HepG2 (cell line): ENCODE results near the gene TRMT6. TPM values are rescaled to one million over a fixed set of nuclear protein-coding genes. Genes with fewer than 3 reads are reported as not detected.

Source experiments
- ATAC-seq: fragments of 200-7000 bp; cut with Tn5 transposase; 3 replicates; pipeline ENCODE4 v1.9.1; 2020; ENCODE audit warnings: mild to moderate bottlenecking, moderate library complexity
- BruUV-seq: library from RNA; stranded (reverse); fragments of 400-500 nt; replicated peaks from 2 replicates; lab custom pipeline; 2021; lab: Mats Ljungman, UMichigan
- CTCF ChIA-PET: fragments of 300-600 bp; formaldehyde crosslinking; extraction: SDS; loops from one replicate; lab custom pipeline; 2021; ENCODE audit warnings: low total read pairs, inconsistent platforms, low intra/inter-chr PET ratio; lab: Yijun Ruan, JAX
- POLR2A ChIA-PET: fragments of 350-600 bp; sonication (Branson Sonifier 250); formaldehyde crosslinking; loops from one replicate; lab custom pipeline; 2020; ENCODE audit warnings: antibody characterized with exemption, inconsistent platforms; lab: Yijun Ruan, JAX
- DNase-seq: peaks from one replicate; pipeline ENCODE4 v3.0.0-alpha.2; 2015; ENCODE audit warnings: low spot score
- FAIRE-seq: peaks from 3 replicates; lab custom pipeline; 2011; peaks lifted over from hg19 to GRCh38; lab: Jason Lieb, UNC
- H2AFZ ChIP-seq: one replicate; pipeline ENCODE4 v1.6.1; 2011; ENCODE audit warnings: low read length, inconsistent platforms
- H3K27ac ChIP-seq: fragments of 300-600 bp; 3 replicates; pipeline ENCODE4 v1.8.0; 2011; ENCODE audit warnings: mixed run types, mild to moderate bottlenecking, mixed read lengths, low read length, inconsistent platforms; ENCODE audit not compliant: insufficient read depth; ENCODE audit errors: extremely low read length
- H3K27me3 ChIP-seq, 2 experiments: fragments of 200-600 bp in 1 of 2; 2 replicates in 1 of 2; 3 replicates in 1 of 2; pipeline versions ENCODE4 v1.6.0 to v1.8.0; 2011; ENCODE audit warnings: low read length in 2 of 2, mild to moderate bottlenecking in 2 of 2, moderate library complexity in 2 of 2, inconsistent platforms in 1 of 2; ENCODE audit not compliant: insufficient read depth in 2 of 2, control insufficient read depth in 1 of 2
- H3K36me3 ChIP-seq, 2 experiments: fragments of 200-600 bp in 1 of 2; replicated peaks in 1 of 2; 2 replicates in 1 of 2; 3 replicates in 1 of 2; pipeline versions ENCODE4 v1.5.1 to v1.8.0; 2011; ENCODE audit warnings: low read length in 2 of 2, inconsistent platforms in 1 of 2; ENCODE audit not compliant: insufficient read depth in 2 of 2, control insufficient read depth in 1 of 2
- H3K4me1 ChIP-seq: 2 replicates; pipeline ENCODE4 v1.5.1; 2012; ENCODE audit warnings: low read length, inconsistent platforms; ENCODE audit not compliant: insufficient read depth
- H3K4me2 ChIP-seq: 2 replicates; pipeline ENCODE4 v1.6.0; 2011; ENCODE audit warnings: low read depth, low read length, inconsistent platforms
- H3K4me3 ChIP-seq, 3 experiments: fragments of 200-600 bp in 1 of 3; sonication (generic), shearing (Covaris generic) in 1 of 3; replicated peaks in 1 of 3; 2 replicates each; pipeline ENCODE4 v1.5.1; 2011 to 2016; ENCODE audit warnings: low read length in 3 of 3, inconsistent platforms in 2 of 3, low read depth in 2 of 3, mild to moderate bottlenecking in 2 of 3, control low read depth in 1 of 3, mixed read lengths in 1 of 3; ENCODE audit not compliant: insufficient read depth in 1 of 3
- H3K79me2 ChIP-seq: one replicate; pipeline ENCODE4 v1.6.1; 2011; ENCODE audit warnings: low read length, inconsistent platforms; ENCODE audit not compliant: insufficient read depth
- H3K9ac ChIP-seq: 2 replicates; pipeline ENCODE4 v1.6.0; 2011; ENCODE audit warnings: mild to moderate bottlenecking, low read depth, low read length, inconsistent platforms; ENCODE audit not compliant: insufficient read depth
- H3K9me3 ChIP-seq: 2 replicates; pipeline ENCODE4 v1.5.1; 2012; ENCODE audit warnings: mild to moderate bottlenecking, low read length
- H4K20me1 ChIP-seq: 2 replicates; pipeline ENCODE4 v1.6.0; 2011; ENCODE audit warnings: inconsistent platforms, mild to moderate bottlenecking, low read length, moderate library complexity; ENCODE audit not compliant: insufficient read depth
- CAMTA2 ChIP-seq: sonication (generic); formaldehyde crosslinking; IDR thresholded peaks from 2 replicates; pipeline ENCODE4 v1.4.0; 2020; ENCODE audit warnings: mild to moderate bottlenecking, missing genetic modification reagents, borderline replicate concordance
- HDAC2 ChIP-seq: sonication (generic); formaldehyde crosslinking; IDR thresholded peaks from 2 replicates; pipeline ENCODE4 v1.4.0; 2020; ENCODE audit warnings: missing genetic modification reagents
- SALL1 ChIP-seq: sonication (generic); formaldehyde crosslinking; IDR thresholded peaks from 2 replicates; pipeline ENCODE4 v1.8.0; 2022; ENCODE audit warnings: mild to moderate bottlenecking, missing genetic modification reagents
- ZNF720 ChIP-seq: sonication (generic); formaldehyde crosslinking; IDR thresholded peaks from 2 replicates; pipeline ENCODE4 v1.4.0; 2020; ENCODE audit warnings: missing genetic modification reagents
- in situ Hi-C: cut with HindIII; loops from 2 replicates; pipeline ENCODE4 v1.10.0; 2017; ENCODE audit warnings: low pct_unique_long_range_greater_than_20kb; ENCODE audit not compliant: extremely low pct_ligation_motif_present
- intact Hi-C: fragments of 100-400 bp; cut with micrococcal nuclease; formaldehyde crosslinking; loops from one replicate; pipeline ENCODE4 v1.10.0; 2022; ENCODE audit not compliant: unreplicated experiment
- polyA plus RNA-seq, 8 experiments: library from polyadenylated mRNA; depleted of rRNA in 3 of 8; stranded (reverse) in 7 of 8; unstranded in 1 of 8; fragments of >200 nt; fragmentation: Illumina TruSeq in 4 of 8; extraction: Trizol in 4 of 8; gene quantifications; 2 replicates each; pipeline versions ENCODE4 v1.2.1 to v1.2.3, GENCODE V29; 2011 to 2016; ENCODE audit warnings: low read depth in 4 of 8, missing spikeins in 1 of 8, mixed read lengths in 1 of 8; ENCODE audit not compliant: insufficient read depth in 1 of 8
- total RNA-seq, 5 experiments: library from RNA; depleted of rRNA; stranded (reverse); fragments of >200 nt; fragmentation: Illumina TruSeq; extraction: Trizol; gene quantifications; 2 replicates each; pipeline ENCODE4 v1.2.3, GENCODE V29; 2016; ENCODE audit warnings: low read depth in 1 of 5
- TF ChIP-seq, protein P1 (sequence below): sonication (generic); formaldehyde crosslinking; IDR thresholded peaks from 2 replicates; pipeline ENCODE4 v1.5.1; 2020; ENCODE audit warnings: mild to moderate bottlenecking, missing genetic modification reagents, moderate library complexity
- TF ChIP-seq, protein P2 (sequence below): sonication (generic); formaldehyde crosslinking; IDR thresholded peaks from 2 replicates; pipeline ENCODE4 v1.9.0; 2022; ENCODE audit warnings: missing genetic modification reagents, mild to moderate bottlenecking, borderline replicate concordance

The TRMT6 gene
- total and polyA plus RNA-seq, 2 of the 13 experiments (the other 11 are each of a cell fraction or from before 2014, with no cell fraction given), result 10.5 to 37.8 TPM

DNA sequence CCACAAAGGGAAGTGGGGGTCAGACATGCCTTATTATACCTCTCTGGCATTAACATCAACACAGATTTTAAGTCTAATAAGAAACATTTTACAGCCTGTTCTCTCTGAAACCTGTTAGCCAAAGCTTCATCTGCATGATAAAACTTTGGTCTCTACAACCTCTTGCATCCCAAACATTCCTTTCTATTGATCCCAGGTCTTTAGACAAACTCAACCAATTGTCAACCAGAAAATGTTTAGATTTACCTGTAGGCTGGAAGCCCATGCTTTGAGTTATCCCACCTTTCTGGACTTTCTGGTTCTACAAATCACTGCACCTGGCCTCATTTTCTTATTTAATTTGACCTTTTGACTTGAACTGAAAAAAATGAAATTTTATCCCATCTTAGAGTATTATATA lies 20.9 kb upstream of the TRMT6 start:
- Histone ChIP-seq H3K9ac (no peak overlapping the region), H3K9me3 (no peaks in the 10 kb centered on the region), H3K79me2 (no peaks in the 10 kb centered on the region), H2AFZ (no peak overlapping the region), H3K27me3 (no peaks in the 10 kb centered on the region), H4K20me1 (no peaks in the 10 kb centered on the region), H3K4me1 (no peaks in the 10 kb centered on the region), H3K4me2 (no peak overlapping the region), H3K36me3 (peaks cover 14 to 63% of the 10 kb centered on the region in 2 experiments), H3K27ac (no peak overlapping the region), H3K4me3 (no peak overlapping the region)
- no TSS peak for BruUV-seq
- in situ Hi-C loops (no loop called here), intact Hi-C loops (no loop called here)
- DNase-seq, result no peak
- TF ChIP-seq, protein P1, sequence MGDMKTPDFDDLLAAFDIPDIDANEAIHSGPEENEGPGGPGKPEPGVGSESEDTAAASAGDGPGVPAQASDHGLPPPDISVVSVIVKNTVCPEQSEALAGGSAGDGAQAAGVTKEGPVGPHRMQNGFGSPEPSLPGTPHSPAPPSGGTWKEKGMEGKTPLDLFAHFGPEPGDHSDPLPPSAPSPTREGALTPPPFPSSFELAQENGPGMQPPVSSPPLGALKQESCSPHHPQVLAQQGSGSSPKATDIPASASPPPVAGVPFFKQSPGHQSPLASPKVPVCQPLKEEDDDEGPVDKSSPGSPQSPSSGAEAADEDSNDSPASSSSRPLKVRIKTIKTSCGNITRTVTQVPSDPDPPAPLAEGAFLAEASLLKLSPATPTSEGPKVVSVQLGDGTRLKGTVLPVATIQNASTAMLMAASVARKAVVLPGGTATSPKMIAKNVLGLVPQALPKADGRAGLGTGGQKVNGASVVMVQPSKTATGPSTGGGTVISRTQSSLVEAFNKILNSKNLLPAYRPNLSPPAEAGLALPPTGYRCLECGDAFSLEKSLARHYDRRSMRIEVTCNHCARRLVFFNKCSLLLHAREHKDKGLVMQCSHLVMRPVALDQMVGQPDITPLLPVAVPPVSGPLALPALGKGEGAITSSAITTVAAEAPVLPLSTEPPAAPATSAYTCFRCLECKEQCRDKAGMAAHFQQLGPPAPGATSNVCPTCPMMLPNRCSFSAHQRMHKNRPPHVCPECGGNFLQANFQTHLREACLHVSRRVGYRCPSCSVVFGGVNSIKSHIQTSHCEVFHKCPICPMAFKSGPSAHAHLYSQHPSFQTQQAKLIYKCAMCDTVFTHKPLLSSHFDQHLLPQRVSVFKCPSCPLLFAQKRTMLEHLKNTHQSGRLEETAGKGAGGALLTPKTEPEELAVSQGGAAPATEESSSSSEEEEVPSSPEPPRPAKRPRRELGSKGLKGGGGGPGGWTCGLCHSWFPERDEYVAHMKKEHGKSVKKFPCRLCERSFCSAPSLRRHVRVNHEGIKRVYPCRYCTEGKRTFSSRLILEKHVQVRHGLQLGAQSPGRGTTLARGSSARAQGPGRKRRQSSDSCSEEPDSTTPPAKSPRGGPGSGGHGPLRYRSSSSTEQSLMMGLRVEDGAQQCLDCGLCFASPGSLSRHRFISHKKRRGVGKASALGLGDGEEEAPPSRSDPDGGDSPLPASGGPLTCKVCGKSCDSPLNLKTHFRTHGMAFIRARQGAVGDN (CRISPR knock-in tag), result no peak
- TF ChIP-seq HDAC2 (CRISPR knock-in tag) (no peak), CAMTA2 (CRISPR knock-in tag) (no peak), SALL1 (CRISPR knock-in tag) (no peak), ZNF720 (CRISPR knock-in tag) (no peak)
- TF ChIP-seq, protein P2, sequence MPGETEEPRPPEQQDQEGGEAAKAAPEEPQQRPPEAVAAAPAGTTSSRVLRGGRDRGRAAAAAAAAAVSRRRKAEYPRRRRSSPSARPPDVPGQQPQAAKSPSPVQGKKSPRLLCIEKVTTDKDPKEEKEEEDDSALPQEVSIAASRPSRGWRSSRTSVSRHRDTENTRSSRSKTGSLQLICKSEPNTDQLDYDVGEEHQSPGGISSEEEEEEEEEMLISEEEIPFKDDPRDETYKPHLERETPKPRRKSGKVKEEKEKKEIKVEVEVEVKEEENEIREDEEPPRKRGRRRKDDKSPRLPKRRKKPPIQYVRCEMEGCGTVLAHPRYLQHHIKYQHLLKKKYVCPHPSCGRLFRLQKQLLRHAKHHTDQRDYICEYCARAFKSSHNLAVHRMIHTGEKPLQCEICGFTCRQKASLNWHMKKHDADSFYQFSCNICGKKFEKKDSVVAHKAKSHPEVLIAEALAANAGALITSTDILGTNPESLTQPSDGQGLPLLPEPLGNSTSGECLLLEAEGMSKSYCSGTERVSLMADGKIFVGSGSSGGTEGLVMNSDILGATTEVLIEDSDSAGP (CRISPR knock-in tag), result no peak
- no peak for ATAC-seq
- FAIRE-seq, result no peak
- ChIA-PET POLR2A (no interaction called here), CTCF (no interaction called here)
